A673 (cell line): ENCODE results near the gene IQCN. TPM values are rescaled to one million over a fixed set of nuclear protein-coding genes. Genes with fewer than 3 reads are reported as not detected.

Experiments
- BruUV-seq: library from RNA; stranded (reverse); fragments of 400-500 nt; replicated peaks from 2 replicates; lab custom pipeline; 2021; lab: Mats Ljungman, UMichigan
- CTCF ChIA-PET: fragments of 300-600 bp; sonication (Branson Sonifier 250); formaldehyde crosslinking; loops from one replicate; lab custom pipeline; 2022; ENCODE audit warnings: antibody characterized with exemption; lab: Charles Lee
- POLR2A ChIA-PET: fragments of 300-600 bp; sonication (Branson Sonifier 250); formaldehyde crosslinking; loops from one replicate; lab custom pipeline; 2022; ENCODE audit warnings: antibody characterized with exemption; ENCODE audit not compliant: low non-redundant PET; lab: Charles Lee
- DNase-seq: peaks from one replicate; pipeline ENCODE4 v3.0.0-alpha.2; 2015; ENCODE audit warnings: low spot score
- H3K27ac ChIP-seq: fragments of 200-600 bp; sonication (generic); 2 replicates; pipeline ENCODE4 v1.5.1; 2016; ENCODE audit warnings: mixed run types, low read depth, mild to moderate bottlenecking, mixed read lengths, antibody characterized with exemption, low read length; ENCODE audit not compliant: poor library complexity, severe bottlenecking
- H3K27me3 ChIP-seq: fragments of 200-600 bp; sonication (generic); replicated peaks from 2 replicates; pipeline ENCODE4 v1.6.1; 2017; ENCODE audit warnings: mixed run types, low read depth, mild to moderate bottlenecking, mixed read lengths, antibody characterized with exemption, low read length; ENCODE audit not compliant: insufficient read depth, poor library complexity
- H3K36me3 ChIP-seq: fragments of 200-600 bp; sonication (generic); 2 replicates; pipeline ENCODE4 v1.6.1; 2016; ENCODE audit warnings: mixed run types, mild to moderate bottlenecking, mixed read lengths, antibody characterized with exemption, low read length; ENCODE audit not compliant: insufficient read depth, poor library complexity, severe bottlenecking
- H3K4me1 ChIP-seq: fragments of 200-600 bp; sonication (generic); 2 replicates; pipeline ENCODE4 v1.6.1; 2017; ENCODE audit warnings: mixed run types, mild to moderate bottlenecking, mixed read lengths, antibody characterized with exemption, low read length; ENCODE audit not compliant: insufficient read depth, poor library complexity, severe bottlenecking
- H3K4me3 ChIP-seq: fragments of 200-600 bp; sonication (generic); 2 replicates; pipeline ENCODE4 v1.5.1; 2016; ENCODE audit warnings: low read depth, mixed run types, mild to moderate bottlenecking, mixed read lengths, low read length; ENCODE audit not compliant: poor library complexity, severe bottlenecking
- H3K9me3 ChIP-seq: fragments of 200-600 bp; sonication (generic); 2 replicates; pipeline ENCODE4 v1.6.1; 2016; ENCODE audit warnings: mixed run types, low read depth, mild to moderate bottlenecking, mixed read lengths, antibody characterized with exemption, low read length; ENCODE audit not compliant: poor library complexity, severe bottlenecking
- EZH2 ChIP-seq: fragments of 200-600 bp; sonication (generic); IDR thresholded peaks from 2 replicates; pipeline ENCODE4 v1.6.1; 2017; ENCODE audit warnings: borderline replicate concordance, low read depth, mild to moderate bottlenecking, mixed read lengths, antibody characterized with exemption, low read length; ENCODE audit not compliant: poor library complexity, severe bottlenecking
- intact Hi-C: fragments of 100-400 bp; cut with micrococcal nuclease; formaldehyde crosslinking; loops from one replicate; pipeline ENCODE4 v1.10.0; 2022; ENCODE audit not compliant: unreplicated experiment
- total RNA-seq: library from RNA; stranded (reverse); gene quantifications from 2 replicates; pipeline ENCODE4 v1.2.3, GENCODE V29; 2021
- TF ChIP-seq, protein P1 (sequence below): fragments of 300-800, 200-600 bp; sonication (generic); conservative IDR thresholded peaks from 2 replicates; pipeline ENCODE4 v1.5.1; 2017; ENCODE audit warnings: low read depth, mild to moderate bottlenecking, antibody characterized with exemption, low read length, moderate library complexity, mixed read lengths

Gene IQCN
- total RNA-seq, 1 experiment from 2014 or later: 10.2 TPM

DNA sequence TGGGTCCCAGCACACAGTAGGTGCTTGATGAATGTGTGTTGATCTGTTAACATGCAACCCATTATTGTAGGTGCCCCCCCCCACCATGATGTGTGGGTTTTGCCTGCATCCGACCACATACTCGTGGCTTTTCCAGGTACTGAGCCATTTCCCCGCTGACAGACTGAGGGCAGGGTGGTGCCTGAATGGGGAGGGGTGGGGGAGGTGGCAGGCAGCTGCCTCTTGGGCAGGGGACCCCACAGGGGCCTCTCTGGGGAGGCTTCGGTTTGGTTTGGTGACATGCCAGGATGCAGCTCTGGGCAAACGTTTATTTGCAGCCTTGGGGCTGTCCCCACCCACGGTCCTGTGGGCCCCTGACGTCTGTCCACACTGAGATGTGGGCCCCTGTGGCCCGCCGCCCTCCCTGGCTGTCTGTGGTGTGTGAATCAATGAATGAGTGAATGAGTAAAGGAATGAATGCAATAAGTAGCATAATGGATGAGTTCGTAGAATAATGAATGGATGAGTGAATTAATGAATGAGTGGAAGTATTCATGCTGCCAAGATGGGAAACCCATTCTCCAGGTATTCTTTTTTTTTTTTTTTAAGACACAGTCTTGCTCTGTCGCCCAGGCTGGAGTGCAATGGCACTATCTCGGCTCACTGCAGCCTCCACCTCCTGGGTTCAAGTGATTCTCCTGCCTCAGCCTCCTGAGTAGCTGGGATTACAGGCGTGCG, 16.2 kb upstream of the IQCN start:
- intact Hi-C loops: no loop called here
- no peak for DNase-seq
- H3K27me3 ChIP-seq: no peaks in the 10 kb centered on the region
- ChIA-PET POLR2A (no interaction called here), CTCF (no interaction called here)
- TF ChIP-seq EZH2: no peak
- TF ChIP-seq, protein P1, sequence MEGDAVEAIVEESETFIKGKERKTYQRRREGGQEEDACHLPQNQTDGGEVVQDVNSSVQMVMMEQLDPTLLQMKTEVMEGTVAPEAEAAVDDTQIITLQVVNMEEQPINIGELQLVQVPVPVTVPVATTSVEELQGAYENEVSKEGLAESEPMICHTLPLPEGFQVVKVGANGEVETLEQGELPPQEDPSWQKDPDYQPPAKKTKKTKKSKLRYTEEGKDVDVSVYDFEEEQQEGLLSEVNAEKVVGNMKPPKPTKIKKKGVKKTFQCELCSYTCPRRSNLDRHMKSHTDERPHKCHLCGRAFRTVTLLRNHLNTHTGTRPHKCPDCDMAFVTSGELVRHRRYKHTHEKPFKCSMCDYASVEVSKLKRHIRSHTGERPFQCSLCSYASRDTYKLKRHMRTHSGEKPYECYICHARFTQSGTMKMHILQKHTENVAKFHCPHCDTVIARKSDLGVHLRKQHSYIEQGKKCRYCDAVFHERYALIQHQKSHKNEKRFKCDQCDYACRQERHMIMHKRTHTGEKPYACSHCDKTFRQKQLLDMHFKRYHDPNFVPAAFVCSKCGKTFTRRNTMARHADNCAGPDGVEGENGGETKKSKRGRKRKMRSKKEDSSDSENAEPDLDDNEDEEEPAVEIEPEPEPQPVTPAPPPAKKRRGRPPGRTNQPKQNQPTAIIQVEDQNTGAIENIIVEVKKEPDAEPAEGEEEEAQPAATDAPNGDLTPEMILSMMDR: no peak
- H3K9me3 ChIP-seq: no peaks in the 10 kb centered on the region
- H3K36me3 ChIP-seq: no peaks in the 10 kb centered on the region
- BruUV-seq: no TSS peak
- H3K27ac ChIP-seq: peak overlapping the region; percentile 28
- H3K4me3 ChIP-seq: no peak overlapping the region
- H3K4me1 ChIP-seq: peaks cover 40% of the 10 kb centered on the region

DNA sequence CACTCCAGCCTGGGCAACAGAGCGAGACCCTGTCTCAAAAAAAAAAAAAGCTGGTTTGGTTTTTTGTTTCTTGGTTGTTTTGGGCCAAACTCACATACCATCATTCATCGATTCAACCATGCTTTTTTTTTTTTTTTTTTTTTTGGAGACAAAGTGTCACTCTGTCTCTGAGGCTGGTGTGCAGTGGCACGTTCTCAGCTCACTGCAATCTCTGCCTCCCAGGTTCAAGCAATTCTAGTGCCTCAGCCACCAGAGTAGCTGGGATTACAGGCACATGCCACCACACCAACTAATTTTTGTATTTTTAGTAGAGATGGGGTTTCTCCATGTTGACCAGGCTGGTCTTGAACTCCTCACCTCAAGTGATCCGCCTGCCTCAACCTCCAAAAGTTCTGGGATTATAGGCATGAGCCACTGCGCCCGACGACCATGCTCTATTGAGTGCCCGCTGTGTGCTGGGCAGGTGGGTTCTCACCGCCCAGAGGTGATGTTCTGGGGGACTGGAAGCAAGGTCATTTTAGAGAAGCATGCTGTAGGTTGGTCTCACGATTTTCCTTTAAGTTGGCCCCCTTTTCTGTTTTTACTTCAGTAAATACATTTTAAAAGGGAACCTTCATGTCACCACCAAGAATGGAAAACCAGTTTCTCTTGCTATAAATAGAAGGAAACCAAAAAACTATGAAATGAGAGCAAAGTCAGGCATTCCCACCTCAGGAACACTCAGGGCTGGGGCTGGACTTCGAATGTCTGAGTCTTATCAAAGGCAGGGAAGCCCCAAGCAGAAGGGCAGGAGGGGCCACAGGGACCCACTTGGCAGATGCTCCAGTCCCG, 15.4 kb upstream of the IQCN start:
- Histone ChIP-seq H3K4me3 (no peak overlapping the region), H3K36me3 (no peaks in the 10 kb centered on the region), H3K27ac (peak overlapping the region; percentile 28), H3K9me3 (no peaks in the 10 kb centered on the region), H3K27me3 (no peaks in the 10 kb centered on the region), H3K4me1 (peaks cover 40% of the 10 kb centered on the region)
- no peak for DNase-seq
- intact Hi-C loops: no loop called here
- ChIA-PET POLR2A (no interaction called here), CTCF (interaction anchor here (0.7 kb wide), 1 partner anchor 10 kb away, joined by 4 read pairs; no protein-coding TSS in a partner anchor)
- no TSS peak for BruUV-seq
- TF ChIP-seq EZH2: no peak
- TF ChIP-seq, protein P1: no peak

DNA sequence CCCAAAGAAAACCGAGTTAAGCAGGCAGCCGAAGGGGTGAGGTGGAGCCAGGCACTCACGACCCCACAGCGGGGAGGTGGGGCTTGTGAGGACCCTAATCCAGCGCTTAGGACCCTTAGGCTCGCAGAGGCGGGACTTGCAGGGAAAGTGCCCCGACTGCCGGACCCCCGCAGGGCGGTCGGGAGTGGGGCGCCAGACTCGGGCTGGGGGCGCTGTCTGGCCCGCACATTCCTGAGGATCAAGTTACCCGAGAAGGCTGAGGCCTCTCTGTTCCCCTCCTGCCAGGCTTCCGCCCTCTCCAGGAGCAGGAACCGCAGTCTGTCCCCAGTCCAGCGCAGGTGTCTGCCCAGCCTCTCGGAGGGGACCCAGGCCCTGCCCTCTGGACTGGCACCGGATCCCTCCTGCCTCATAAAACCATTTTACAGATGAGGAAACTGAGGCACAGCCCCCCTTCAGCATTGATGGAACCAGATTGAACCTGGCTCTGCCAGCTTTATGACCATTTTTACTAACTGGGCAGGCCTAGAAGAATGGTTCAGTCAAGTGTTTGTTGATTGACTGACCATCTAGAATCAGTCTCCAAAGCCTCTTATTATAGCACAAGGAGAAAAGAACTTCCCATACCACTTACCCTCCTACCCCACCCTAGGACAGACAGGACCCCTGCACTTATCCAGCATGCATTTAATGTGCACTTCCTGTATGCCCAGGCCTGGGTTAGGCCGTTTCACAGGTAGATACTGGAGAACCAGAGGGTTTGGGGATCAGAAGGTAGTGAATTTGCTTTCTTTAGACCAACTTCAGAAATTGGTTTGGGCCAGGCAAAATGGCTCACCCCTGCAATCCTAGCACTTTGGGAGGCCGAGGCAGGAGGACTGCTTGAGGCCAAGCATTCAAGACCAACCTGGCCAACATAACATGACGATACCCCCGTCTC, 13.9 kb upstream of the IQCN start:
- BruUV-seq: no TSS peak
- Histone ChIP-seq H3K36me3 (no peaks in the 10 kb centered on the region), H3K27ac (peak overlapping the region; percentile 71), H3K27me3 (no peaks in the 10 kb centered on the region), H3K4me1 (peaks cover 36% of the 10 kb centered on the region), H3K4me3 (no peak overlapping the region), H3K9me3 (no peaks in the 10 kb centered on the region)
- peak; percentile 51 for DNase-seq
- TF ChIP-seq, protein P1: 0 out of 2 replicates have a peak, but pooled peaks have one; percentile 29
- no peak for TF ChIP-seq EZH2
- ChIA-PET CTCF (no interaction called here), POLR2A (no interaction called here)
- intact Hi-C loops: no loop called here
